BJ (cell line): Measurements from ENCODE around the gene MMEL1. TPM values are rescaled to one million over a fixed set of nuclear protein-coding genes. Genes with fewer than 3 reads are reported as not detected.

Source experiments
- CTCF ChIA-PET: fragments of 350-600 bp; formaldehyde crosslinking; extraction: SDS; loops from one replicate; lab custom pipeline; 2021; ENCODE audit warnings: antibody characterized with exemption, inconsistent platforms; lab: Yijun Ruan, JAX
- POLR2A ChIA-PET: fragments of 300-600 bp; sonication (Branson Sonifier 250); formaldehyde crosslinking; extraction: SDS; loops from one replicate; lab custom pipeline; 2021; ENCODE audit warnings: antibody characterized with exemption; lab: Charles Lee
- DNase-seq: peaks from one replicate; pipeline ENCODE4 v3.0.0-alpha.2; 2011; ENCODE audit warnings: low read depth
- H3K27me3 ChIP-seq: 2 replicates; pipeline ENCODE4 v1.6.0; 2011; ENCODE audit warnings: low read length; ENCODE audit not compliant: control insufficient read depth, insufficient read depth
- H3K36me3 ChIP-seq: 2 replicates; pipeline ENCODE4 v1.5.1; 2011; ENCODE audit warnings: low read length; ENCODE audit not compliant: control insufficient read depth, insufficient read depth
- H3K4me3 ChIP-seq: 2 replicates; pipeline ENCODE4 v1.5.1; 2011; ENCODE audit warnings: low read depth, mild to moderate bottlenecking, control low read depth, low read length
- CTCF ChIP-seq: IDR thresholded peaks from 2 replicates; pipeline ENCODE4 v1.5.1; 2011; ENCODE audit warnings: low read depth, mild to moderate bottlenecking, control low read depth, inconsistent platforms, low read length, moderate library complexity; ENCODE audit not compliant: insufficient read depth
- polyA plus RNA-seq: library from polyadenylated mRNA; depleted of rRNA; stranded (reverse); fragments of >200 nt; gene quantifications from 2 replicates; pipeline ENCODE4 v1.2.3, GENCODE V29; 2011

The MMEL1 gene
- polyA plus RNA-seq, 1 experiment, result 0.17 TPM

- POLR2A ChIA-PET, result interaction anchor here (0.6 kb wide), 1 partner anchor 39 kb away, joined by 5 read pairs; no protein-coding TSS in a partner anchor
- H3K4me3 ChIP-seq, result peak overlapping the region; percentile 76
- CTCF ChIA-PET, result interaction anchor here (0.6 to 1.3 kb wide), 2 partner anchors 110 to 169 kb away, joined by 3 to 4 read pairs; no protein-coding TSS in a partner anchor
- TF ChIP-seq CTCF, result no peak
- no peak for DNase-seq
- H3K36me3 ChIP-seq, result peaks cover 2% of the 10 kb centered on the region; the same call in 1 of the 2 replicates
- H3K27me3 ChIP-seq, result no peaks in the 10 kb centered on the region
Observed at GRCh38 chr1:2584686-2585317, 48.0 kb downstream of the MMEL1 start.

GRCh38 chr1:2583871-2584351, 48.9 kb downstream of the MMEL1 start:
- ChIA-PET CTCF (no interaction called here), POLR2A (interaction anchor here (0.6 kb wide), 1 partner anchor 1100 kb away, joined by 4 read pairs; no protein-coding TSS in a partner anchor)
- H3K4me3 ChIP-seq, result no peak overlapping the region
- no peaks in the 10 kb centered on the region for H3K27me3 ChIP-seq
- no peak for TF ChIP-seq CTCF
- H3K36me3 ChIP-seq, result no peaks in the 10 kb centered on the region
- DNase-seq, result no peak

- POLR2A ChIA-PET, result interaction anchor here (0.6 kb wide), 1 partner anchor 1101 kb away, joined by 4 read pairs; no protein-coding TSS in a partner anchor
- Histone ChIP-seq H3K27me3 (no peaks in the 10 kb centered on the region), H3K36me3 (no peaks in the 10 kb centered on the region), H3K4me3 (no peak overlapping the region)
- DNase-seq, result no peak
- TF ChIP-seq CTCF, result no peak
- CTCF ChIA-PET, result no interaction called here
Observed at GRCh38 chr1:2583331-2583791, 49.5 kb downstream of the MMEL1 start.

- ChIA-PET POLR2A (no interaction called here), CTCF (no interaction called here)
- no peak for TF ChIP-seq CTCF
- H3K36me3 ChIP-seq, result no peaks in the 10 kb centered on the region
- no peaks in the 10 kb centered on the region for H3K27me3 ChIP-seq
- no peak overlapping the region for H3K4me3 ChIP-seq
- DNase-seq, result no peak
Observed at GRCh38 chr1:2582391-2582790, 50.4 kb downstream of the MMEL1 start.

- ChIA-PET CTCF (no interaction called here), POLR2A (no interaction called here)
- DNase-seq, result no peak
- Histone ChIP-seq H3K4me3 (no peak overlapping the region), H3K36me3 (no peaks in the 10 kb centered on the region), H3K27me3 (no peaks in the 10 kb centered on the region)
- no peak for TF ChIP-seq CTCF
Observed at GRCh38 chr1:2580691-2581090, 52.1 kb downstream of the MMEL1 start.
